ENCODE data around the gene SYNM. TPM values are rescaled to one million over a fixed set of nuclear protein-coding genes. Genes with fewer than 3 reads are reported as not detected.
"Not testable (repeated sequence)": the region's sequence is repeated elsewhere in the genome, so short reads cannot be mapped to it uniquely, and the experiment has no call there.

The SYNM gene
- total RNA-seq, 1 experiment from 2014 or later = 1.9 TPM

GRCh38 chr15:99110581-99111320 is 5.9 kb downstream of the SYNM start:
- DNase-seq = no peak
- no peak for TF ChIP-seq CTCF (conservative IDR thresholded peaks at IDR 0.05)
- Mint-ChIP-seq H3K36me3 (ENCODE audit: insufficient read depth in 1 of 3, low read depth in 3 of 3) (peaks cover 0 to 5% (median 0%) of the 10 kb centered on the region in 3 experiments; a peak in 3 of 7 replicates), H3K27me3 (ENCODE audit: low read depth) (peaks cover 34% of the 10 kb centered on the region), H3K4me1 (peaks cover 0 to 6% of the 10 kb centered on the region in 2 experiments; a peak in 2 of 4 replicates), H3K9me3 (no peaks in the 10 kb centered on the region; a peak in 1 of 5 replicates), H3K27ac (no peak overlapping the region; a peak in 1 of 7 replicates), H3K4me3 (no peak overlapping the region)
- Histone ChIP-seq H2BK120ac (ENCODE audit: low read depth, low read length, poor library complexity, severe bottlenecking) (no peak overlapping the region), H3K4me1 (ENCODE audit: insufficient read depth, low read length) (no peaks in the 10 kb centered on the region), H3K23ac (ENCODE audit: insufficient read length, low read depth, low read length) (no peak overlapping the region), H4K91ac (ENCODE audit: insufficient read length, low read depth, low read length) (no peak overlapping the region), H3K9ac (ENCODE audit: extremely low read depth, insufficient read length, low read length) (no peak overlapping the region), H3K9me3 (ENCODE audit: control insufficient read depth, low read depth, low read length) (no peaks in the 10 kb centered on the region), H4K20me1 (ENCODE audit: control insufficient read depth, insufficient read depth, insufficient read length) (peaks cover 3% of the 10 kb centered on the region), H2BK15ac (ENCODE audit: low read depth, low read length) (no peak overlapping the region), H3K4ac (ENCODE audit: low read depth, low read length) (no peak overlapping the region), H4K5ac (ENCODE audit: insufficient read length, low read depth, low read length) (no peak overlapping the region), H3K27ac (ENCODE audit: insufficient read length, low read depth, low read length) (no peak overlapping the region), H3K18ac (ENCODE audit: insufficient read length, low read depth, low read length) (no peak overlapping the region), H2BK5ac (ENCODE audit: insufficient read length, low read length) (no peak overlapping the region), H2BK20ac (ENCODE audit: low read depth, low read length, poor library complexity, severe bottlenecking) (no peak overlapping the region), H3K23me2 (ENCODE audit: insufficient read length, low read depth, low read length, poor library complexity, severe bottlenecking) (no peaks in the 10 kb centered on the region), H3K4me2 (ENCODE audit: insufficient read depth, insufficient read length, low read length) (no peak overlapping the region), H3K14ac (ENCODE audit: insufficient read depth, low read length) (no peak overlapping the region), H2BK12ac (ENCODE audit: insufficient read length, low read depth, low read length) (no peak overlapping the region), H3K79me1 (ENCODE audit: insufficient read depth, low read depth, low read length, poor library complexity, severe bottlenecking) (no peaks in the 10 kb centered on the region), H3K56ac (ENCODE audit: insufficient read length, low read depth, low read length) (no peak overlapping the region), H3K27me3 (ENCODE audit: insufficient read depth, low read length) (peaks cover 15% of the 10 kb centered on the region), H2AFZ (ENCODE audit: low read length) (no peak overlapping the region), H4K8ac (replicated peaks; ENCODE audit: insufficient read length, low read depth, low read length) (no peak overlapping the region), H2AK5ac (ENCODE audit: insufficient read length, low read length) (no peak overlapping the region), H3K79me2 (ENCODE audit: insufficient read depth, low read length) (no peaks in the 10 kb centered on the region), H3T11ph (ENCODE audit: low read length) (no peak overlapping the region)
- WGBS (ENCODE audit: extremely low coverage, insufficient read length, low lambda C conversion rate) = no CpG with 5 or more reads among the region's 8 CpGs

- H3K79me2 ChIP-seq (ENCODE audit: insufficient read depth, low read length); H3K23ac ChIP-seq (ENCODE audit: insufficient read length, low read depth, low read length); H3K14ac ChIP-seq (ENCODE audit: insufficient read depth, low read length); H2BK20ac ChIP-seq (ENCODE audit: low read depth, low read length, poor library complexity, severe bottlenecking); H3K4me2 ChIP-seq (ENCODE audit: insufficient read depth, insufficient read length, low read length); H3K4me3 Mint-ChIP-seq; H4K20me1 ChIP-seq (ENCODE audit: control insufficient read depth, insufficient read depth, insufficient read length); H3T11ph ChIP-seq (ENCODE audit: low read length); H3K4me1 Mint-ChIP-seq; DNase-seq; H3K56ac ChIP-seq (ENCODE audit: insufficient read length, low read depth, low read length); H3K4me1 ChIP-seq (ENCODE audit: insufficient read depth, low read length); H3K27ac ChIP-seq (ENCODE audit: insufficient read length, low read depth, low read length); H4K5ac ChIP-seq (ENCODE audit: insufficient read length, low read depth, low read length); H2AK5ac ChIP-seq (ENCODE audit: insufficient read length, low read length); H3K4ac ChIP-seq (ENCODE audit: low read depth, low read length); H4K91ac ChIP-seq (ENCODE audit: insufficient read length, low read depth, low read length); H3K18ac ChIP-seq (ENCODE audit: insufficient read length, low read depth, low read length); H3K27me3 ChIP-seq (ENCODE audit: insufficient read depth, low read length); H3K79me1 ChIP-seq (ENCODE audit: insufficient read depth, low read depth, low read length, poor library complexity, severe bottlenecking); H2BK120ac ChIP-seq (ENCODE audit: low read depth, low read length, poor library complexity, severe bottlenecking); H3K27ac Mint-ChIP-seq; H2BK12ac ChIP-seq (ENCODE audit: insufficient read length, low read depth, low read length); H4K8ac ChIP-seq (replicated peaks; ENCODE audit: insufficient read length, low read depth, low read length); H3K23me2 ChIP-seq (ENCODE audit: insufficient read length, low read depth, low read length, poor library complexity, severe bottlenecking); H2BK5ac ChIP-seq (ENCODE audit: insufficient read length, low read length); H3K9ac ChIP-seq (ENCODE audit: extremely low read depth, insufficient read length, low read length); H3K9me3 Mint-ChIP-seq; H2BK15ac ChIP-seq (ENCODE audit: low read depth, low read length); H3K9me3 ChIP-seq (ENCODE audit: control insufficient read depth, low read depth, low read length); H2AFZ ChIP-seq (ENCODE audit: low read length): not testable (repeated sequence)
- peaks cover 26% of the 10 kb centered on the region for H3K27me3 Mint-ChIP-seq (ENCODE audit: low read depth)
- peaks cover 0 to 10% (median 5%) of the 10 kb centered on the region in 3 experiments; a peak in 5 of 7 replicates for H3K36me3 Mint-ChIP-seq (ENCODE audit: insufficient read depth in 1 of 3, low read depth in 3 of 3)
- no CpG with 5 or more reads among the region's 8 CpGs for WGBS (ENCODE audit: extremely low coverage, insufficient read length, low lambda C conversion rate)
Observed at GRCh38 chr15:99111641-99112040, 6.8 kb downstream of the SYNM start.

All from H9 (cell line).